Measurements from ENCODE around the gene SYNGAP1.

Gene SYNGAP1

GRCh38 chr6:33421344-33421643, 1.4 kb downstream of the SYNGAP1 start:
- DNase-seq (ENCODE audit: low spot score), result no peak

DNA sequence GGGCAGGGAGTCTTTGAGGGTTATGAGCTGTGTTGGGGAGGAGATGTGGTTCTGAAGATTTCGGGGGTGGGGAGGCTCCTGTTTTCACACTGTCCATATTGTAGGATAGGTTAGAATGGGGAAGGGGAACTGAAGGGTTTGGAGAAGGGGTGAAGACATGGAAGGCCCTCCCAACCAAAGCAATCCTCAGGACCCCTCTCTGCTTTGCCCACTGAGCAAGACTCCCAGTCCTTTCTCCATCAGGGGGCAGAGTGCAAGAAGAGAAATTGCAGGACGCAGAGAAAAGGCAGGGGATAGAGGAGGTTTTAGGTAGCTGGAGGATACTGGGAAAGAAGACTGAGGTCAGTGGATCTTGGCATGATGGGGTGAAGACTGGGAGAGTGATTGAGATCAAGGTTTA, 3.9 kb downstream of the SYNGAP1 start:
- DNase-seq (ENCODE audit: low spot score), result no peak

DNA sequence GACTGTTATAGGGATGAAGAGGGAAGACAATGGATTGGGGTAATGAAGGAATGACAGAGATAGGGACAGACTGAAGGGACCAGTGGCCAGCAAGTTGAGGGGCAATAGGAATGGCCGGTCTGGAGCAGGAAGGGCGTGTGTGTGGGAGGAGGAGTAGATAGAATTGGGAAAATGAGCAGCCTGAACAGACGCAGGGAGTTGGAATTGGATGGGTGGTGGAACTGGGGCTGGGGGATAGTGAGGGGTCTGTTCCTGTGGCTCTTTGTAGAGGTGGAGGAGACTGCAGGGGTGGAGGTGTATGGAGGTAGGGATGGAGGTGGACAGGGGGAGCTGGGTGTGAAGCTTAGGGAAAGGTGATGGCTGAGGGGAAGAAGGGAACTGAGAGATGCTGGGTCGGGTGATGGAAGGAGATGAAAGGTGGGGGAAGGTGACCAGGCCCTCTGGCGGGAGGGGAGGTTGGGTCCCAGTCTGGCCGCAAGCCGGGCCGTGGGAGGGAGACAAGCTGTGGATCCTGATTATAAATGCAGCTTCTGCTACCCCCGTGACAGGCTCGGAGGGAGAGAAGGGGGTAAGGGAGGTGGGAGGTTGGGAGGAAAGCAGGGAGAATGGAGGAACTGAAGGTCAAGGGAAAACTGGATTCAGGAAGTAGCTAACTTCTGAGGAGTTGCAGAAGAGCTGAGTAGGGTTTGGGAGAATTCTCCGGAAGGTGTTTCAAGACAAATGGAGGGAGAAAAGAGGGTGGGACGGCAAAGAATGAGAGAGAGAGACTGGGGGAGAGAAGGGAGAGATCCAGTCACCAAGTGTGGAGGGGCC, 5.2 kb downstream of the SYNGAP1 start:
- no peak for DNase-seq (ENCODE audit: low spot score)

- peak; percentile 94 for DNase-seq (ENCODE audit: low spot score)
Measured at GRCh38 chr6:33425668-33426577, 6.1 kb downstream of the SYNGAP1 start.

DNA sequence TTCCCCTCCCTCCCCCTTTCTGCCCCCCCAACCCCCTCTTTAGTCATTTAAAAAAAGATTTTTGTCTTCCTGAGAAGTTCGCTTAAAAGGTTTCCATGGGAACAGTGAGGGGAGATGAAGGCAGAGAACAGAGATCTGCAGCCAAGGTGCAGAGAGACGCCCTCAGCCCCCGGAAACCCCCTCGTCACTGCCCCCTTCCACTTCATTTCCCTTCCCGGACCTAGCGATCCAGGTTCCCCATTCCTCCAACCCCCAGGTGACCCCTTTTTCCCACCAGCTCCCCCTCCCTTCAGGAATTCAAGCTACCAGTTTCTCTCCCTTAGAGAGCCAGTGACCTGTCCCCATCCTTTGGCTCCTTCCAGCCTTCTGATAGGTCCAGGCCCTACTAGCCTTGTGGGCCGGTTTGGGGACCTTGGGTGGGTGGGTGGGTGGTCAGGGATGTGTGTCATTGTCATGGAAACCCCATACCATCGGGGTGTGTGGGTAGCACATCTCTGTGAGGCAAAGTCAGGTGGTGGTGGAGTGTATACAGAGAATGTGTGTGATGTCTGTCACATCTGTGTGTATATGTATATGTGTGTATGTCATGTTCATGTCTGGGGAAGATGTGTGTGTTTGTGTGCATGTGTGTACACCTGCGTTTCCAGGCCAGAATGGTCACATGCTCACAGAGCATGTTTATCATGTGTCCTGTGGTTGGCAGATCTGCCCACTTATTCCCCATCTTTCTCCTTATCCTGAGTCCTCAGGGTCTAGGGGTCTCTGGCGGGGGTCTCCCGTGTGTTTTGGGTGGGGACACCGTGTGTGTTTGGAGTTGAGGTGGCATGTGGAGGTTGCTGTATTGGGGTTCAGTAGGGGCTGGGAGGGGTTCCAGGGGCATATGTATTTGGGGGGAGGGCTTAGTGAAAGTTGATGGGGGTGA, 7.0 kb downstream of the SYNGAP1 start:
- peak; percentile 22 for DNase-seq (ENCODE audit: low spot score)

- peak; percentile 42 for DNase-seq (ENCODE audit: low spot score)
Measured at GRCh38 chr6:33427585-33428223, 7.8 kb downstream of the SYNGAP1 start.

DNA sequence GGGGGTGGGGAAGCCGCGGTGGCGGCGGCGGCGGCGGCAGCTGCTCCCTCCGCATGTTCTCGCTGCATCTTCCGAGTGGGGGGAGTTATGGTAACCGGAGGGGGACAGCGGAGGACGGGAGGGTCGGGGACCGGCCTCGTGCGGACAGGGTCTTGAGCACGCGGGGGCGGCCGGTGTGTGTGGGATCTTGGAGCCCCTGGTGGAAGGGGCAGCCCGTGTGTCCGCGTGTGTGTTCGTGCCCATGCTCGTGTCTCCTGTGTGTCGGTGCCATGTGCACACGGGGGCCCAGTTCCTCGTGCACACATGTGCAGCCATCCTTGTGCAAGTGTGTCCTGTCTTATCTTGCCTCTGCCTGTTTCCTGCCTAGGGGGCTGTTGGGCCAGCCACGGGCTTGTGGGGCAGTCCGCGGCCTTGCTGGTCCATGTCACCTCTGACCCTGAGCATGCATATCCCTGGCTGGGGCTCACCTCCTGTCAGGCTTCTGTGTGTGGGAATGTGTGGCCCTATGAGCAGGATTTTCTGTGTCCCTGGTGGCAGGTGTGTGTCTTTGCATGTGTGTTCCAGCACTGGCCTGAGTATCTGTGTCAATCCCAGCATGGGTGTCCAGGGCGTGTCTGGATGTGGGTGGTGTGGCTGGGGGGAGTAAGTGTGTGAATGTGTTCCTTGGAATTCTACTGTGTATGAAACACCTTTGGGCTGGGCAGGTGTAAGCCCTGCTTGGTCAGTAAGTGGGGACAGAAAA, 8.5 kb downstream of the SYNGAP1 start:
- peak; percentile 67 for DNase-seq (ENCODE audit: low spot score)

GRCh38 chr6:33428966-33429749, 9.3 kb downstream of the SYNGAP1 start:
- no peak for DNase-seq (ENCODE audit: low spot score)

DNA sequence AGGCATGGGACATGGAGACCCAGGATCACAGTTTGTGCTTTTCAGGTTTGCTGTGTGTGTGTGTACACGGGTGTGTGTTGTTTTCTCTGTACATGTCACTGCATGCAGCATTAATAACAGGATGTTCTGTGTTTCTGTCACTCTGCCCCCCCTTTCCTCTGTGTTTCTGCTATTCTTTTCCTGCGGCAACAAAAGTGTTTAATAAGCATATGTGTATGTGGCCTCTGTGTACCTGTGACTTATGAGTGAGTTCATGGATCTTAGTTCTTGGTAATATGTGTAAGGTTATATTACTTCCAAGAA, 9.8 kb downstream of the SYNGAP1 start:
- DNase-seq (ENCODE audit: low spot score), result no peak

DNA sequence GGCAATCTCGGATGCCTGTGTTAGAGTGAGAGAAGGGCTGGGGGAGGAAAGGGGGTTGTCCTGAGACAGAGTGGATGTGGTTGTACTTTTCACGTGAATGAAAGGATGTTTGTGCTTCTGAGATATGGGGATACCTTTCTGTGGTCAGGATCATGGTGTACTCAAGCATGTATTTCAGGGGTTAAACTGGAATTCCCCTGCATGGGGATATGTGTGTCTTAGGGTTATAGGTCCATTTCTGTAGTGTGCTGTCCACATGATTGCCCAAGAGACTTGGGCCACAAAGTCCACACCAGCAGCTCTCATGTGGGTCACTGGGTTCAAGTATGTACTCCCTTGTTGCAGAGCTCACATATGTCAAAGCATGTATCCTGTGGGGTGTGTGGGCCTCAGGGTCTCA, 10.5 kb downstream of the SYNGAP1 start:
- DNase-seq (ENCODE audit: low spot score), result no peak

GRCh38 chr6:33430991-33431879, 11.4 kb downstream of the SYNGAP1 start:
- peak; percentile 83 for DNase-seq (ENCODE audit: low spot score)

GRCh38 chr6:33431880-33432541, 12.1 kb downstream of the SYNGAP1 start:
- DNase-seq (ENCODE audit: low spot score), result no peak

DNA sequence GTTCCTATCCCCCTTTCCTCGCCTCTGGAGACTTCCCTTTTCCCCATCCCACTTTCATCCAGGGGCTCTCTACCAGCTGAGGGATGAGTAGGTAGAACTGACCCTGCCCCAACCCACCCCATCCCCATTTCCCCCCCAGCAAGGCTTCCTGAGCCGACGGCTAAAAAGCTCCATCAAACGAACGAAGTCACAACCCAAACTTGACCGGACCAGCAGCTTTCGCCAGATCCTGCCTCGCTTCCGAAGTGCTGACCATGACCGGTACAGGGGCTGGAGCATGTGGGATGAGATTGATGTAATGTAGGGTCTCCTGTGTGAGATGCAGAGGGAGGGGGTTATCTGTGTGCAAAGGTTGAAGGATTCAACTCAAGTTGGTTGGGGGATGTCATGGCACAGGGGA, 12.7 kb downstream of the SYNGAP1 start:
- no peak for DNase-seq (ENCODE audit: low spot score)

DNA sequence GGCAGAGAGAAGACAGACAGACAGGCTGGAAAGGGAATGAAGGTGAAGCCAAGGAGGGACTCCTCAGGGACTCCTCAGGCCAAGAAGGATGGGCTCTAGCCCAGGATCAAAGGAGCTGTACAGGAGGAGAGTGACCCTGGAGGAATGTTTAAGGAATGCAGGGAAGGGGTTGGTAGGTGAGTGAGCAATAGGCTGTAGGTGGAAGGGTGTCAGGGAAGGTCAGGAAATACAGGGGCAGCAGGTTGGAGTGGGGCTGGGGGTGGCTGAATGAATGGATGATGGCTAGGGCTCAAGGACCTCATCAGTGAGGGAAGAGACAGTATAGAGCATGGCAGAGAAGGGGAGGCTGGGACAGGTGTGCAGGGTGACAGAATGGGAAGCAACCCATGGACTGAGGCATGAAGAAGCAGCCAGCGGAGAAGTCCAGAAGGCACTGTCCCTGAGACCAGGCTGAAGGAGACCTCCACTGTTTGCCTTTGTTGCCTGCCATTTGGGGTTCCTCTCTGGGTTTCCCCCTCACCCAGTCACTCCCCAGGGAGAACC, 13.2 kb downstream of the SYNGAP1 start:
- no peak for DNase-seq (ENCODE audit: low spot score)

- DNase-seq (ENCODE audit: low spot score), result no peak
Measured at GRCh38 chr6:33433544-33434191, 13.8 kb downstream of the SYNGAP1 start.

DNA sequence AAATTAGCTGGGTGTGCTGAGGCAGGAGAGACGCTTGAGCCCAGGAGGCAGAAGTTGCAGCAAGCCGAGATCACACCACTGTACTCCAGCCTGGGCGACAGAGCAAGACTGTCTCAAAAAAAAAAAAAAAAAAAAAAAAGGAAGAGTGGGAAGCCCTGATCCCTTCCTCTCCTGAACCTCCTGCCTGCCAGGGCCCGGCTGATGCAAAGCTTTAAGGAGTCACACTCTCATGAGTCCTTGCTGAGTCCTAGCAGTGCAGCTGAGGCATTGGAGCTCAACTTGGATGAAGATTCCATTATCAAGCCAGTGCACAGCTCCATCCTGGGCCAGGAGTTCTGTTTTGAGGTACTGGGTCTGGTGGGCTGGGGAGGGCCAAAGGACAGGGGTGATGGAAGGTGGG, 15.1 kb downstream of the SYNGAP1 start:
- DNase-seq (ENCODE audit: low spot score), result no peak

DNA sequence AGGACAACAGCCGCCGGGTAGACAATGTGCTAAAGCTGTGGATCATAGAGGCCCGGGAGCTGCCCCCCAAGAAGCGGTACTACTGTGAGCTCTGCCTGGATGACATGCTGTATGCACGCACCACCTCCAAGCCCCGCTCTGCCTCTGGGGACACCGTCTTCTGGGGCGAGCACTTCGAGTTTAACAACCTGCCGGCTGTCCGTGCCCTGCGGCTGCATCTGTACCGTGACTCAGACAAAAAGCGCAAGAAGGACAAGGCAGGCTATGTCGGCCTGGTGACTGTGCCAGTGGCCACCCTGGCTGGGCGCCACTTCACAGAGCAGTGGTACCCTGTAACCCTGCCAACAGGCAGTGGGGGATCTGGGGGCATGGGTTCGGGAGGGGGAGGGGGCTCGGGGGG, 17.8 kb downstream of the SYNGAP1 start:
- DNase-seq (ENCODE audit: low spot score), result no peak

GRCh38 chr6:33438978-33439594, 19.2 kb downstream of the SYNGAP1 start:
- no peak for DNase-seq (ENCODE audit: low spot score)
